RWPE2 (cell line): Measurements from ENCODE around the gene FAM81B.

Experiments
- ATAC-seq: fragments of 200-7000 bp; cut with Tn5 transposase; 3 replicates; pipeline ENCODE4 v1.9.1; 2021; ENCODE audit warnings: low read depth
- DNase-seq: peaks from one replicate; pipeline ENCODE4 v3.0.0-alpha.2; 2020; ENCODE audit warnings: low spot score
- H3K27ac ChIP-seq: fragments of 450-650 bp; 2 replicates; pipeline ENCODE4 v1.5.1; 2017; ENCODE audit warnings: mild to moderate bottlenecking; ENCODE audit not compliant: poor library complexity, severe bottlenecking
- H3K27me3 ChIP-seq: fragments of 250-450 bp; sonication (Bioruptor Pico); 2 replicates; pipeline ENCODE4 v1.5.1; 2021; ENCODE audit warnings: mild to moderate bottlenecking, moderate library complexity; ENCODE audit not compliant: insufficient read depth, poor library complexity, severe bottlenecking
- H3K36me3 ChIP-seq: fragments of 250-450 bp; sonication (Bioruptor Pico); 2 replicates; pipeline ENCODE4 v1.5.1; 2020; ENCODE audit warnings: low read depth, mild to moderate bottlenecking, moderate library complexity
- H3K4me1 ChIP-seq: fragments of 250-450 bp; sonication (Bioruptor Pico); 2 replicates; pipeline ENCODE4 v1.5.1; 2021; ENCODE audit warnings: mild to moderate bottlenecking, moderate library complexity; ENCODE audit not compliant: insufficient read depth, poor library complexity, severe bottlenecking
- H3K4me3 ChIP-seq: fragments of 250-450 bp; sonication (Bioruptor Pico); 2 replicates; pipeline ENCODE4 v1.5.1; 2021; ENCODE audit warnings: mild to moderate bottlenecking, moderate library complexity; ENCODE audit not compliant: severe bottlenecking
- H3K9me3 ChIP-seq: fragments of 250-450 bp; sonication (Bioruptor Pico); 2 replicates; pipeline ENCODE4 v1.5.1; 2021; ENCODE audit warnings: mild to moderate bottlenecking, moderate library complexity; ENCODE audit not compliant: severe bottlenecking
- TF ChIP-seq, protein P1 (sequence below): fragments of 450-650 bp; IDR thresholded peaks from one replicate; pipeline ENCODE4 v1.5.1; 2017; ENCODE audit warnings: mild to moderate bottlenecking, moderate library complexity; ENCODE audit not compliant: poor library complexity, severe bottlenecking

Gene FAM81B

DNA sequence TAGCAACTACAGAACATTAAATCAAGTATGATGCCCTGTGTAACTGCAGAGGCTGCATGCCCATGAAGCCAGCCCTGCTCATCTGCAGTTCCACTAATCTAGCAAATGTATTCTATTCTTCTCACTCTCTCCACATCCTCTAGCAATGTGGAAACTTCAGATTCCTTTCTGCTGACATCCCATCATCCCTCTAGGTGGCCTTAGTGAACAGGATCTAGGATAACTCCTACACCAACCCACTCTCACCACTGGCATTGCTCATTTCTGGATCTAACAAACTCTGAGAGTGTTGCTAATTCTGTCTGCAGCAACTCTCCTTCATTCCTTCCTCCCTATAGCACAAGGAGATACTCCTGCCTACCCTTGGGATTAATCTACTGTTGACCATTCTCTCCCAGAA lies 80.8 kb downstream of the FAM81B start:
- Histone ChIP-seq H3K27me3 (no peaks in the 10 kb centered on the region), H3K27ac (no peak overlapping the region), H3K4me1 (no peaks in the 10 kb centered on the region), H3K36me3 (peaks cover 51% of the 10 kb centered on the region), H3K9me3 (no peaks in the 10 kb centered on the region), H3K4me3 (no peak overlapping the region)
- TF ChIP-seq, protein P1, sequence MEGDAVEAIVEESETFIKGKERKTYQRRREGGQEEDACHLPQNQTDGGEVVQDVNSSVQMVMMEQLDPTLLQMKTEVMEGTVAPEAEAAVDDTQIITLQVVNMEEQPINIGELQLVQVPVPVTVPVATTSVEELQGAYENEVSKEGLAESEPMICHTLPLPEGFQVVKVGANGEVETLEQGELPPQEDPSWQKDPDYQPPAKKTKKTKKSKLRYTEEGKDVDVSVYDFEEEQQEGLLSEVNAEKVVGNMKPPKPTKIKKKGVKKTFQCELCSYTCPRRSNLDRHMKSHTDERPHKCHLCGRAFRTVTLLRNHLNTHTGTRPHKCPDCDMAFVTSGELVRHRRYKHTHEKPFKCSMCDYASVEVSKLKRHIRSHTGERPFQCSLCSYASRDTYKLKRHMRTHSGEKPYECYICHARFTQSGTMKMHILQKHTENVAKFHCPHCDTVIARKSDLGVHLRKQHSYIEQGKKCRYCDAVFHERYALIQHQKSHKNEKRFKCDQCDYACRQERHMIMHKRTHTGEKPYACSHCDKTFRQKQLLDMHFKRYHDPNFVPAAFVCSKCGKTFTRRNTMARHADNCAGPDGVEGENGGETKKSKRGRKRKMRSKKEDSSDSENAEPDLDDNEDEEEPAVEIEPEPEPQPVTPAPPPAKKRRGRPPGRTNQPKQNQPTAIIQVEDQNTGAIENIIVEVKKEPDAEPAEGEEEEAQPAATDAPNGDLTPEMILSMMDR: no peak
- no peak for DNase-seq
- peak; percentile 66 for ATAC-seq

DNA sequence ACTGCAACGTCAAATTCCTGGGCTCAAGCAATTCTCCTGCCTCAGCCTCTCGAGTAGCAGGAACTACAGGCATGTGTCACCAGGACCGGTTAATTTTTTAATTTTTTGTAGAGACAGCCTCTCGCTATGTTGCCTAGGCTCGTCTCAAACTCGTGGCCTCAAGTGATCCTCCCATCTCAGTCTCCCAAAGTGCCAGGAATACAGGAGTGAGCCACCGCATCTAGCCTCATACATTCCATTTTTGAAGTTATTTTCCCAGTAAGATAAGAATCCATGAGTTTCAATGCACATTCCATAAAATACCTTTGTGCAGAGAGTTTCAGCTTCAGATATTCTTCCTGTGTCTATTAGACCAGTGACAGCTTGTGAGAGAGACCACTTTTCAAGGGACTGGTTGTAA lies 93.3 kb downstream of the FAM81B start:
- Histone ChIP-seq H3K27me3 (no peaks in the 10 kb centered on the region), H3K36me3 (peaks cover 91% of the 10 kb centered on the region), H3K4me3 (no peak overlapping the region), H3K27ac (no peak overlapping the region), H3K9me3 (peaks cover 10% of the 10 kb centered on the region), H3K4me1 (no peaks in the 10 kb centered on the region)
- TF ChIP-seq, protein P1: no peak
- ATAC-seq: no peak
- DNase-seq: no peak

DNA sequence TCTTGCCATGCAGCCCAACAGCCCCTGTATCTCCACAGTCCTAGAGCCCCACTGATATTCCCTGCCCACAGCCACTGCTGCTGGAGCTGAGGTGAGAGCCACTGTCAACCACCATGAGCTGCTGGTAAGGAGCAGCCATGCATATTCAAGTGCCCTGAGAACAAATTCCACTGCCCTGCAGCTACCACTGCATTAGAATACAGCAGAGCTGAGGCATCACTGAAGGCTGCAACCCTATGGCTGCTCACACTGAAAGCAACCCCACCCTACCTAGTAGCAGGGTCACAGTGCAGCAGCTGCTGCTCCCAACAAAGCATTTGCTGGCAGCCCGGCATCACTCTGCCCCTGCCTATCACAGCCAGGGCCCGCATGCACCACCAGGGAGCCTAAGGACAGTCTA lies 95.0 kb downstream of the FAM81B start:
- Histone ChIP-seq H3K9me3 (peaks cover 10% of the 10 kb centered on the region), H3K36me3 (peaks cover 89% of the 10 kb centered on the region), H3K27me3 (no peaks in the 10 kb centered on the region), H3K4me3 (no peak overlapping the region), H3K4me1 (no peaks in the 10 kb centered on the region), H3K27ac (no peak overlapping the region)
- TF ChIP-seq, protein P1: no peak
- no peak for DNase-seq
- ATAC-seq: 0 out of 3 replicates have a peak, but pooled peaks have one; percentile 29

DNA sequence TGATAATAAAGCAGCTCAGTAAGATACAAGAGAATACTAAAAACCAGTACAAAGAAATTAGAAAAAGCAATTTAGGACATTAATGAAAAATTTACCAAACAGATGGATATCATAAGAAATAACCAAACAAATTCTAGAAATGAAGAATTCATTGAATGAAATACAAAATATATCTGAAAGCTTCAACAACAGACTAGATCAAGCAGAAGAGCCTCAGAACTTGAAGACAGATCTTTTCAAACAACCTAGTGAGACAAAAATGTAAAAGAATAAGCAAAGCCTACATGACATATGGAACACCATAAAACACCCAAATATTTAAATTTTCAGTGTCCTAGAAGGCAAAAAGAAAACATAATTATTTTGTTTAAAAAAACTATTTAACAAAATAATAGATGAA lies 96.7 kb downstream of the FAM81B start:
- H3K27me3 ChIP-seq: no peaks in the 10 kb centered on the region
- H3K4me1 ChIP-seq: no peaks in the 10 kb centered on the region
- H3K9me3 ChIP-seq: peaks cover 10% of the 10 kb centered on the region
- no peak overlapping the region for H3K27ac ChIP-seq
- H3K4me3 ChIP-seq: no peak overlapping the region
- no peak for ATAC-seq
- peaks cover 86% of the 10 kb centered on the region for H3K36me3 ChIP-seq
- TF ChIP-seq, protein P1: no peak
- DNase-seq: no peak
